ENCODE measurements around the gene NF2. TPM values are rescaled to one million over a fixed set of nuclear protein-coding genes. Genes with fewer than 3 reads are reported as not detected.

NF2 gene
- total RNA-seq, 1 donor from 2014 or later, result 35.4 TPM

DNA sequence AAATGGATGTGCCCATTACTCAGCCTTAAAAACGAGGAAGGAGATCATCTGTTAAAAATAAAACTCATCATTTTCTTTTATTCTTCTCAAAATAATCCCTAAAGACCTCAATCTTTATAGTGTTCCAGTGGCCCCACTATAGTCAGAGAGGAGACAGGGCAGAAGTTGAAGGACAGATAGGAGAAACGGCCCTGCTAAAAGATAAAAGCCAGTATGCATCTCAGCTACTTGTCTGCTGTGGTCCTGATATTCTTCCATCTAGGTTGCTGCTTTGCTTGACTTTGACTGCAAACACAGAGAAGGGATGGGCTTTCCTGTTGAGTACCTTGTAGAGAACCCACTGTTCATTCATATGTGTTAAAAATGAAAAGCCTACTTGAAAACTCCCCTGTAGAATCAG, 31.4 kb downstream of the NF2 start:
- no peak for DNase-seq
- Mint-ChIP-seq H3K36me3 (ENCODE audit: unreplicated experiment) (peaks cover 6% of the 10 kb centered on the region), H3K9me3 (ENCODE audit: unreplicated experiment) (peaks cover 6% of the 10 kb centered on the region), H3K27me3 (ENCODE audit: unreplicated experiment) (peaks cover 6% of the 10 kb centered on the region), H3K4me1 (ENCODE audit: low read depth, unreplicated experiment) (peaks cover 16% of the 10 kb centered on the region), H3K4me3 (ENCODE audit: unreplicated experiment) (no peak overlapping the region), H3K27ac (ENCODE audit: unreplicated experiment) (no peak overlapping the region)
- no peak for TF ChIP-seq CTCF (IDR thresholded peaks at IDR 0.05; ENCODE audit: partially characterized antibody, unreplicated experiment)

GRCh38 chr22:29635734-29636357, 32.4 kb downstream of the NF2 start:
- TF ChIP-seq CTCF (IDR thresholded peaks at IDR 0.05; ENCODE audit: partially characterized antibody, unreplicated experiment), result peak; percentile 73
- Mint-ChIP-seq H3K27me3 (ENCODE audit: unreplicated experiment) (peaks cover 6% of the 10 kb centered on the region), H3K36me3 (ENCODE audit: unreplicated experiment) (peaks cover 6% of the 10 kb centered on the region), H3K4me1 (ENCODE audit: low read depth, unreplicated experiment) (peaks cover 16% of the 10 kb centered on the region), H3K9me3 (ENCODE audit: unreplicated experiment) (peaks cover 6% of the 10 kb centered on the region), H3K4me3 (ENCODE audit: unreplicated experiment) (no peak overlapping the region), H3K27ac (ENCODE audit: unreplicated experiment) (no peak overlapping the region)
- no peak for DNase-seq

GRCh38 chr22:29636751-29637150, 33.3 kb downstream of the NF2 start:
- no peak for DNase-seq
- Mint-ChIP-seq H3K9me3 (ENCODE audit: unreplicated experiment) (peaks cover 6% of the 10 kb centered on the region), H3K36me3 (ENCODE audit: unreplicated experiment) (peaks cover 6% of the 10 kb centered on the region), H3K27ac (ENCODE audit: unreplicated experiment) (peak overlapping the region; percentile 36), H3K4me1 (ENCODE audit: low read depth, unreplicated experiment) (peaks cover 21% of the 10 kb centered on the region), H3K4me3 (ENCODE audit: unreplicated experiment) (no peak overlapping the region), H3K27me3 (ENCODE audit: unreplicated experiment) (peaks cover 6% of the 10 kb centered on the region)
- no peak for TF ChIP-seq CTCF (IDR thresholded peaks at IDR 0.05; ENCODE audit: partially characterized antibody, unreplicated experiment)

DNA sequence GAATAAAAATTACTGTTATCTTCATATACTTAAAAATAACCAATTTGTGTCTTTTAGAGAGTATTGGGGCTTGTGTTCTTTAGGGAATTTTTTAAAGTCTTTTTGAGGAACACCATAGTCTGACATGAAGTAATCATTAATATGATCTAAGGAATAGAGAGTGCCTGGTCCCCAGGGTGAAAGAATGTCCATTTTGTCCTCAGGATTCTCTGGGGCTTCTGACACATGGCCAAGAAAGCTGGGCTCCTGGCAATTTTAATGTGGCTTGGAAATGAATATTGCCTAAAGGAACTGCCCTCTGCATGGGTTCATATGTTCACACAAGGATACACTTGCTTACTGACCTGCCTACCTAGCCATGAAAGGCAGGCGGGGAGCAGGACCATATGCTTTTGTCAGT, 33.7 kb downstream of the NF2 start:
- DNase-seq, result no peak
- Mint-ChIP-seq H3K27ac (ENCODE audit: unreplicated experiment) (peak overlapping the region; percentile 31), H3K4me3 (ENCODE audit: unreplicated experiment) (no peak overlapping the region), H3K4me1 (ENCODE audit: low read depth, unreplicated experiment) (peaks cover 25% of the 10 kb centered on the region), H3K36me3 (ENCODE audit: unreplicated experiment) (peaks cover 6% of the 10 kb centered on the region), H3K9me3 (ENCODE audit: unreplicated experiment) (peaks cover 6% of the 10 kb centered on the region), H3K27me3 (ENCODE audit: unreplicated experiment) (peaks cover 6% of the 10 kb centered on the region)
- no peak for TF ChIP-seq CTCF (IDR thresholded peaks at IDR 0.05; ENCODE audit: partially characterized antibody, unreplicated experiment)

DNA sequence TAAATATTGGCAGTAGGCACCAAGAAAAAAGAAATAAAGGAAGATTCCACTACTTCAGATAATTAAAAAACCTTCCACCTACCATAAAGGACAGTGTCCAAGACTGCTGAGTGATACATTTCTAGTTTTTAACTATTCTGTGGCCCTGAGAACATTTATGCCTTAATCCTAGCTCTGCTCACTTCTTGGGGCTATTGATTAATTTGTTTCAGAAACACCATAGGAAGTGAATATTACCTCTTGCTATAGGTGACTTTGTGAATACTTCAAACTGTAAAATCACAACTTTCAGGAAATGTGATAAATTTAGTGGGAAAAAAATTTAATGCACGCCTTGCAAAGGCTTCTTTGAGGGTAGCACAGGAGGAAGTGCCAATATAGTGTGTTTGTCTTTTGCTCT, 35.2 kb downstream of the NF2 start:
- peaks cover 7% of the 10 kb centered on the region for H3K9me3 Mint-ChIP-seq (ENCODE audit: unreplicated experiment)
- peaks cover 31% of the 10 kb centered on the region for H3K4me1 Mint-ChIP-seq (ENCODE audit: low read depth, unreplicated experiment)
- TF ChIP-seq CTCF (IDR thresholded peaks at IDR 0.05; ENCODE audit: partially characterized antibody, unreplicated experiment), result no peak
- no peak overlapping the region for H3K4me3 Mint-ChIP-seq (ENCODE audit: unreplicated experiment)
- H3K36me3 Mint-ChIP-seq (ENCODE audit: unreplicated experiment), result peaks cover 6% of the 10 kb centered on the region
- H3K27me3 Mint-ChIP-seq (ENCODE audit: unreplicated experiment), result peaks cover 6% of the 10 kb centered on the region
- DNase-seq, result no peak
- peak overlapping the region; percentile 43 for H3K27ac Mint-ChIP-seq (ENCODE audit: unreplicated experiment)

All from glutamatergic neuron (in vitro differentiated cells).